ENCODE measurements around the gene DBR1.

The DBR1 gene

DNA sequence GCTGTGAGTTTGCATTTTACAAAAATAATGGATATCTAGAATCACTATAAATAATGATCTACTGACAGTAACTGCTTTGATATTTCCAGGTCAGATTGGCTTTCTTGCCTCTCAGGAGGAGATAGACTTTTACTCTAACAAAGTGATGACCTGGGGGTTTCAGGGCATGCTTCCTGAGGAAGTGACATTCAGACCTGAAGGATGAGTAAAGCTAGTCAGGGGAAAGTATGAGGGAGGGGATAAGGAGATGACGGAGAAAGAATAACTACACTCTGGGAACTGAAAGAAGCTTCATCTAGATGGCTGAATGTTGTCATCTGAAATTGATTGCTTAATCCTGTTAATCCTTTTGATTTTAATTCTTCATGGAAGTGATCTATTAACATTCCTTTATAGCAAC lies 44.5 kb upstream of the DBR1 start:
- H3K36me3 ChIP-seq (ENCODE audit: control insufficient read depth, insufficient read depth, low read length): peaks cover 6% of the 10 kb centered on the region
- no peaks in the 10 kb centered on the region for H3K27me3 ChIP-seq (replicated peaks; ENCODE audit: control insufficient read depth, insufficient read depth, low read length)
- TF ChIP-seq, protein P1, sequence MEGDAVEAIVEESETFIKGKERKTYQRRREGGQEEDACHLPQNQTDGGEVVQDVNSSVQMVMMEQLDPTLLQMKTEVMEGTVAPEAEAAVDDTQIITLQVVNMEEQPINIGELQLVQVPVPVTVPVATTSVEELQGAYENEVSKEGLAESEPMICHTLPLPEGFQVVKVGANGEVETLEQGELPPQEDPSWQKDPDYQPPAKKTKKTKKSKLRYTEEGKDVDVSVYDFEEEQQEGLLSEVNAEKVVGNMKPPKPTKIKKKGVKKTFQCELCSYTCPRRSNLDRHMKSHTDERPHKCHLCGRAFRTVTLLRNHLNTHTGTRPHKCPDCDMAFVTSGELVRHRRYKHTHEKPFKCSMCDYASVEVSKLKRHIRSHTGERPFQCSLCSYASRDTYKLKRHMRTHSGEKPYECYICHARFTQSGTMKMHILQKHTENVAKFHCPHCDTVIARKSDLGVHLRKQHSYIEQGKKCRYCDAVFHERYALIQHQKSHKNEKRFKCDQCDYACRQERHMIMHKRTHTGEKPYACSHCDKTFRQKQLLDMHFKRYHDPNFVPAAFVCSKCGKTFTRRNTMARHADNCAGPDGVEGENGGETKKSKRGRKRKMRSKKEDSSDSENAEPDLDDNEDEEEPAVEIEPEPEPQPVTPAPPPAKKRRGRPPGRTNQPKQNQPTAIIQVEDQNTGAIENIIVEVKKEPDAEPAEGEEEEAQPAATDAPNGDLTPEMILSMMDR (IDR thresholded peaks at IDR 0.05; ENCODE audit: insufficient read depth, low read length, poor library complexity, severe bottlenecking): no peak
- DNase-seq (ENCODE audit: extremely low read depth, insufficient read length): no peak
- H3K4me3 ChIP-seq (replicated peaks; ENCODE audit: low read depth, low read length): no peak overlapping the region

- no peaks in the 10 kb centered on the region for H3K27me3 ChIP-seq (replicated peaks; ENCODE audit: control insufficient read depth, insufficient read depth, low read length)
- no peak overlapping the region for H3K4me3 ChIP-seq (replicated peaks; ENCODE audit: low read depth, low read length)
- TF ChIP-seq, protein P1 (IDR thresholded peaks at IDR 0.05; ENCODE audit: insufficient read depth, low read length, poor library complexity, severe bottlenecking): no peak
- H3K36me3 ChIP-seq (ENCODE audit: control insufficient read depth, insufficient read depth, low read length): no peaks in the 10 kb centered on the region
- no peak for DNase-seq (ENCODE audit: extremely low read depth, insufficient read length)
Measured at GRCh38 chr3:138213398-138214085, 38.8 kb upstream of the DBR1 start.

DNA sequence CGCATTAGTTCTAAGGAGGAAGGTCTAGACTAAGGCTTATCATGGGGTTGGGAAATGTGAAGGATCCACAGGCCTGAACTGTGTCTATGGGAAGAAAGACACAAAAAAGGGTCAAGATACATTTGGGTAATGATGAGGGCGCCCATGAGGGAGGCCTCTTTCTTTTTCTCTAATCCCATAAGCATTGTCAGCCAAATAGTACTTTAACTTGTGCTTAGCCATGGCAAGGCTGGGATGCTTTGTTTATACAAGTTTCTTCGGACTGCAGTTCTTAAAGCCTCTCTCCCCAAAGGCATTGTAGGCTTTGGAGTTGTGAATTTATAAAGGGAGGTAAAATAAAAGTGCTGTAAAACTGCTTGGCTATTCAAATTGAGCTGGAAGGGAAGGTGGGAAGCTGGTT lies 35.8 kb upstream of the DBR1 start:
- H3K36me3 ChIP-seq (ENCODE audit: control insufficient read depth, insufficient read depth, low read length): no peaks in the 10 kb centered on the region
- no peak overlapping the region for H3K4me3 ChIP-seq (replicated peaks; ENCODE audit: low read depth, low read length)
- H3K27me3 ChIP-seq (replicated peaks; ENCODE audit: control insufficient read depth, insufficient read depth, low read length): no peaks in the 10 kb centered on the region
- DNase-seq (ENCODE audit: extremely low read depth, insufficient read length): no peak
- TF ChIP-seq, protein P1 (IDR thresholded peaks at IDR 0.05; ENCODE audit: insufficient read depth, low read length, poor library complexity, severe bottlenecking): no peak

- Histone ChIP-seq H3K36me3 (ENCODE audit: control insufficient read depth, insufficient read depth, low read length) (no peaks in the 10 kb centered on the region), H3K27me3 (replicated peaks; ENCODE audit: control insufficient read depth, insufficient read depth, low read length) (no peaks in the 10 kb centered on the region), H3K4me3 (replicated peaks; ENCODE audit: low read depth, low read length) (no peak overlapping the region)
- DNase-seq (ENCODE audit: extremely low read depth, insufficient read length): no peak
- TF ChIP-seq, protein P1 (IDR thresholded peaks at IDR 0.05; ENCODE audit: insufficient read depth, low read length, poor library complexity, severe bottlenecking): no peak
Measured at GRCh38 chr3:138206196-138206595, 31.5 kb upstream of the DBR1 start.

GRCh38 chr3:138205527-138205926 lies 30.8 kb upstream of the DBR1 start:
- TF ChIP-seq, protein P1 (IDR thresholded peaks at IDR 0.05; ENCODE audit: insufficient read depth, low read length, poor library complexity, severe bottlenecking): no peak
- no peak overlapping the region for H3K4me3 ChIP-seq (replicated peaks; ENCODE audit: low read depth, low read length)
- H3K27me3 ChIP-seq (replicated peaks; ENCODE audit: control insufficient read depth, insufficient read depth, low read length): no peaks in the 10 kb centered on the region
- no peaks in the 10 kb centered on the region for H3K36me3 ChIP-seq (ENCODE audit: control insufficient read depth, insufficient read depth, low read length)
- no peak for DNase-seq (ENCODE audit: extremely low read depth, insufficient read length)

DNA sequence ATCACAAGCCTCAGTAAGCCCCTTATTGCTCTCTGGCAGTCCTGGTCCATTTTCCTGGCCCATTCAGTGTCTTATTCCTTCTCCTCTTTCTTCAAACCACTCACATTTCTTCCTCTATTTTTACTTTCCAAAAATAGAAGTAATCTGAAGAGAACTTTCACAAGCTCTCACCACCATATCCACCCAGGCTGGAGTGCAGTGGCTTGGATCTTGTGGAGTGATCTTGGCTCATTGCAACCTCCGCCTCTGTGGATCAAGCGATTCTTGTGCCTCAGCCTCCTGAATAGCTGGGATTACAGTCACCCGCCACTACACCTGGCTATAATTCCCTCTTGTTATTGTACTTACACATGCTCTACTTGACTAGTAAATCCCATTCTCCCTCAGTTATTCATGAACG lies 29.2 kb upstream of the DBR1 start:
- H3K4me3 ChIP-seq (replicated peaks; ENCODE audit: low read depth, low read length): no peak overlapping the region
- DNase-seq (ENCODE audit: extremely low read depth, insufficient read length): no peak
- no peaks in the 10 kb centered on the region for H3K36me3 ChIP-seq (ENCODE audit: control insufficient read depth, insufficient read depth, low read length)
- TF ChIP-seq, protein P1 (IDR thresholded peaks at IDR 0.05; ENCODE audit: insufficient read depth, low read length, poor library complexity, severe bottlenecking): no peak
- no peaks in the 10 kb centered on the region for H3K27me3 ChIP-seq (replicated peaks; ENCODE audit: control insufficient read depth, insufficient read depth, low read length)
